Endothelial cell of umbilical vein (primary cell): ENCODE data around the gene PMVK. TPM values are rescaled to one million over a fixed set of nuclear protein-coding genes. Genes with fewer than 3 reads are reported as not detected.

Source experiments
- BruUV-seq: library from RNA; stranded (reverse); fragments of 400-500 nt; replicated peaks from 2 replicates; lab custom pipeline; 2021; lab: Mats Ljungman, UMichigan
- CTCF ChIA-PET: fragments of 300-600, 350-600 bp; sonication (Branson Sonifier 250); formaldehyde crosslinking; loops from one replicate; lab custom pipeline; 2021; ENCODE audit warnings: antibody characterized with exemption, inconsistent platforms; lab: Charles Lee
- POLR2A ChIA-PET: fragments of 300-600, 350-600 bp; sonication (Branson Sonifier 250); formaldehyde crosslinking; loops from one replicate; lab custom pipeline; 2021; ENCODE audit warnings: antibody characterized with exemption, inconsistent platforms; lab: Charles Lee
- DNase-seq: peaks from one replicate; pipeline ENCODE4 v3.0.0-alpha.2; 2011; ENCODE audit warnings: low read depth, low spot score
- FAIRE-seq: peaks from 2 replicates; lab custom pipeline; 2011; peaks lifted over from hg19 to GRCh38; lab: Jason Lieb, UNC
- H2AFZ ChIP-seq: 2 replicates; pipeline ENCODE4 v1.6.0; 2012; ENCODE audit warnings: low read depth, low read length, control low read depth, inconsistent platforms
- H3K27ac ChIP-seq: 2 replicates; pipeline ENCODE4 v1.5.1; 2011; ENCODE audit warnings: low read depth, mild to moderate bottlenecking, control low read depth, low read length, moderate library complexity; ENCODE audit not compliant: insufficient read depth
- H3K27me3 ChIP-seq, 2 experiments: 2 replicates each; pipeline versions ENCODE4 v1.6.0 to v1.6.1; 2011; ENCODE audit warnings: low read length in 2 of 2, mixed read lengths in 1 of 2; ENCODE audit not compliant: control insufficient read depth in 2 of 2, insufficient read depth in 2 of 2
- H3K36me3 ChIP-seq, 2 experiments: 2 replicates in 1 of 2; 3 replicates in 1 of 2; pipeline ENCODE4 v1.5.1; 2011; ENCODE audit warnings: low read length in 2 of 2, mild to moderate bottlenecking in 1 of 2, moderate library complexity in 1 of 2; ENCODE audit not compliant: control insufficient read depth in 2 of 2, insufficient read depth in 2 of 2; ENCODE audit errors: extremely low read depth in 1 of 2
- H3K4me1 ChIP-seq: 3 replicates; pipeline ENCODE4 v1.5.1; 2011; ENCODE audit warnings: mild to moderate bottlenecking, low read length; ENCODE audit not compliant: control insufficient read depth, insufficient read depth; ENCODE audit errors: extremely low read depth
- H3K4me2 ChIP-seq: 2 replicates; pipeline ENCODE4 v1.6.1; 2011; ENCODE audit warnings: low read length, control low read depth, mixed read lengths; ENCODE audit not compliant: insufficient read depth
- H3K4me3 ChIP-seq, 3 experiments: fragments of 200-600 bp in 1 of 3; sonication (generic), shearing (Covaris generic) in 1 of 3; replicated peaks in 1 of 3; 2 replicates each; pipeline ENCODE4 v1.5.1; 2011 to 2016; ENCODE audit warnings: control low read depth in 3 of 3, low read length in 3 of 3, mild to moderate bottlenecking in 2 of 3, inconsistent platforms in 1 of 3, low read depth in 1 of 3, moderate library complexity in 1 of 3; ENCODE audit not compliant: insufficient read depth in 1 of 3
- H3K79me2 ChIP-seq: 2 replicates; pipeline ENCODE4 v1.6.0; 2012; ENCODE audit warnings: low read length, inconsistent platforms; ENCODE audit not compliant: control insufficient read depth, insufficient read depth
- H3K9ac ChIP-seq: replicated peaks from 2 replicates; pipeline ENCODE3; 2011; ENCODE audit warnings: low read length, control low read depth; ENCODE audit not compliant: insufficient read depth; ENCODE audit errors: extremely low read depth
- H3K9me1 ChIP-seq: replicated peaks from 3 replicates; pipeline ENCODE4 v1.6.0; 2011; ENCODE audit warnings: mild to moderate bottlenecking, low read length; ENCODE audit not compliant: control insufficient read depth, insufficient read depth; ENCODE audit errors: extremely low read depth
- H3K9me3 ChIP-seq: replicated peaks from 2 replicates; pipeline ENCODE4 v1.5.1; 2012; ENCODE audit warnings: low read length, inconsistent platforms; ENCODE audit not compliant: control insufficient read depth, insufficient read depth
- H4K20me1 ChIP-seq: replicated peaks from 2 replicates; pipeline ENCODE3; 2011; ENCODE audit warnings: mild to moderate bottlenecking, low read length; ENCODE audit not compliant: control insufficient read depth, insufficient read depth; ENCODE audit errors: extremely low read depth
- CTCF ChIP-seq, 2 donors: IDR thresholded peaks; 1 replicate in 1 of 2; 2 replicates in 1 of 2; pipeline ENCODE4 v1.5.1; 2011; ENCODE audit warnings: low read length in 2 of 2, mild to moderate bottlenecking in 2 of 2, moderate library complexity in 2 of 2, control low read depth in 1 of 2, inconsistent platforms in 1 of 2, low read depth in 1 of 2; ENCODE audit not compliant: insufficient read depth in 1 of 2; ENCODE audit errors: extremely low read depth in 1 of 2
- EZH2 ChIP-seq: IDR thresholded peaks from 2 replicates; pipeline ENCODE4 v1.6.1; 2012; ENCODE audit warnings: borderline replicate concordance, low read depth, mild to moderate bottlenecking, moderate library complexity, low read length, inconsistent platforms; ENCODE audit not compliant: severe bottlenecking
- FOS ChIP-seq: IDR thresholded peaks from 2 replicates; pipeline ENCODE4 v1.6.1; 2011; ENCODE audit warnings: mild to moderate bottlenecking, low read length, moderate library complexity, borderline replicate concordance; ENCODE audit not compliant: insufficient read depth
- GATA2 ChIP-seq: IDR thresholded peaks from 2 replicates; pipeline ENCODE4 v1.7.0; 2011; ENCODE audit warnings: low read depth, mild to moderate bottlenecking, moderate library complexity, mixed read lengths, low read length; ENCODE audit not compliant: insufficient read length, insufficient read depth
- JUN ChIP-seq: IDR thresholded peaks from 2 replicates; pipeline ENCODE4 v1.6.1; 2011; ENCODE audit warnings: borderline replicate concordance, low read depth; ENCODE audit not compliant: insufficient read length, insufficient read depth
- MAX ChIP-seq: IDR thresholded peaks from 2 replicates; pipeline ENCODE4 v1.6.1; 2011; ENCODE audit not compliant: insufficient read depth, insufficient read length
- MYC ChIP-seq: IDR thresholded peaks from one replicate; pipeline ENCODE4 v1.6.1; 2011; ENCODE audit warnings: mild to moderate bottlenecking, low read depth, low read length
- POLR2A ChIP-seq: IDR thresholded peaks from 2 replicates; pipeline ENCODE4 v1.6.1; 2012; ENCODE audit warnings: low read depth, mild to moderate bottlenecking, control low read depth, low read length
- POLR2AphosphoS5 ChIP-seq: IDR thresholded peaks from 2 replicates; pipeline ENCODE4 v1.6.1; 2012; ENCODE audit warnings: low read depth, mild to moderate bottlenecking, control low read depth, low read length, moderate library complexity; ENCODE audit not compliant: insufficient read depth
- dilution Hi-C: fragments of 300-500 bp; cut with MboI; formaldehyde crosslinking; loops from one replicate; pipeline ENCODE4 v1.15.0; 2019; ENCODE audit warnings: low sequenced_read_pairs; ENCODE audit not compliant: extremely low pct_ligation_motif_present
- intact Hi-C: fragments of 100-400 bp; cut with micrococcal nuclease; formaldehyde crosslinking; loops from one replicate; pipeline ENCODE4 v1.10.0; 2022
- polyA plus RNA-seq, 4 experiments: library from polyadenylated mRNA; depleted of rRNA in 3 of 4; stranded (reverse) in 3 of 4; unstranded in 1 of 4; fragments of >200 nt; gene quantifications; 2 replicates each; pipeline versions ENCODE4 v1.2.1 to v1.2.3, GENCODE V29; 2011 to 2012; ENCODE audit warnings: missing spikeins in 1 of 4
- total RNA-seq: library from RNA; stranded (reverse); gene quantifications from 2 replicates; pipeline ENCODE4 v1.2.3, GENCODE V29; 2021

Gene PMVK
- total and polyA plus RNA-seq, 2 donors (not counting 3 experiments of a cell fraction or from before 2014, with no cell fraction given) = 22.6 to 32.7 TPM

DNA sequence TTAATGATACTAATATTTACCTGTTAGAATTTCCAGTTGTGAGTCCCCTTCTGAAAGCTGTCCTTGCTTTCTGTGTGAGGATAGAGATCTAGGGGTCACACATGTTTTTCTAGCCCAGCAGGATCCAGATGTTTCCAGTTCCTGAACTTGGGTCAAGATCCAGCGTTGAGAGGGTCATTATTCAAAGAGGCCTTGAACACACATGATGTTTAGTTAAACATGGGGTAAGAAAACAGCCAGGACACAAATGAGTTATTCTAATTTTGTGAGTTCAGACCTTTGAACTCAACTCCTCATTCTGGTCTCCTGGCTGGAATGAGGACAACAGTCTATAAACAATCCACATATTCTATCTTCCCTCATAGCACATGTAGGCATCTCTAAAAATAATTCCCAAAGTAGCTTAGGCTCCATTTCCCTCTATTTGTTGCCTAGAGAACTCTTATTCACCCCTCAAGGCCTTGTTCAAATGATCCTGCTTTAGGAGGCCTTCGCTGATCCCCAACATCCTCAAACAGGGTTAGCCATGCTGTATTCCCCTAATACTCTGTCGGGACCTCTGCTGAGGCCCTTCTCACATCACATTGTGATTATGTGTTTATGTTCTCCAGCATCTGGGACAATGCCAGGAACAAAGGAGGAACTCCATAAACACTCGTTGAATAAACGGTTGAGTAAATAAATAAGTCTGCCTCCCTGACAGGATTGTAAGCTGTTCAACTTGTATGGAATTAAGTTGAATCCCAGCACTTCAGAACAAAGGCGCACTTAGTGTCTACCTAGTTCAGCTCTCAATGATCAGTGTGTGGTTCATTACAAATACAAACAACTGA is 51.4 kb downstream of the PMVK start:
- TF ChIP-seq EZH2 (no peak), POLR2A (peak; percentile 54), POLR2AphosphoS5 (peak; percentile 42)
- peaks cover 0 to 6% of the 10 kb centered on the region in 2 experiments for H3K27me3 ChIP-seq
- H3K4me3 ChIP-seq = no peak overlapping the region
- DNase-seq = peak; percentile 92
- no peaks in the 10 kb centered on the region for H3K9me1 ChIP-seq
- intact Hi-C loops (loop anchor here (1.0 kb wide), 1 partner anchor 51 kb away; the partner anchor contains the start of gene PMVK), dilution Hi-C loops (no loop called here)
- peak overlapping the region; percentile 42 for H3K4me2 ChIP-seq
- CTCF ChIA-PET = interaction anchor here (0.8 to 1.4 kb wide), 5 partner anchors 11 to 325 kb away, joined by 3 to 7 read pairs (median 3); partner anchors contain the start of gene PMVK
- POLR2A ChIA-PET = interaction anchor here (0.7 kb wide), 1 partner anchor 52 kb away, joined by 6 read pairs; the partner anchor contains the start of gene PMVK
- H4K20me1 ChIP-seq = no peaks in the 10 kb centered on the region
- FAIRE-seq = peak; percentile 87
- H3K9me3 ChIP-seq = no peaks in the 10 kb centered on the region
- no peaks in the 10 kb centered on the region for H3K79me2 ChIP-seq
- BruUV-seq = no TSS peak
- peaks cover 18% of the 10 kb centered on the region for H3K4me1 ChIP-seq
- H2AFZ ChIP-seq = no peak overlapping the region
- no peak overlapping the region for H3K9ac ChIP-seq
- H3K27ac ChIP-seq = peak overlapping the region; percentile 32
- no peaks in the 10 kb centered on the region for H3K36me3 ChIP-seq

- ChIA-PET POLR2A (interaction anchor here (0.6 kb wide), 1 partner anchor 160 kb away, joined by 8 read pairs; no protein-coding TSS in a partner anchor), CTCF (interaction anchor here (0.8 to 1.4 kb wide), 4 partner anchors 9 to 52 kb away, joined by 3 to 7 read pairs (median 4); partner anchors contain the start of gene PMVK)
- dilution Hi-C loops (no loop called here), intact Hi-C loops (no loop called here)
- FAIRE-seq (peak; percentile 77), DNase-seq (peak; percentile 68)
- H3K79me2 ChIP-seq = no peaks in the 10 kb centered on the region
- H3K9ac ChIP-seq = peak overlapping the region; percentile 17
- no peaks in the 10 kb centered on the region for H3K36me3 ChIP-seq
- no peaks in the 10 kb centered on the region for H3K9me3 ChIP-seq
- peaks cover 18% of the 10 kb centered on the region for H3K4me1 ChIP-seq
- BruUV-seq = TSS peak; percentile 43
- peak overlapping the region; percentile 24 for H3K27ac ChIP-seq
- H4K20me1 ChIP-seq = no peaks in the 10 kb centered on the region
- no peak overlapping the region for H3K4me3 ChIP-seq
- H3K9me1 ChIP-seq = no peaks in the 10 kb centered on the region
- H3K4me2 ChIP-seq = peak overlapping the region; percentile 42
- no peak for TF ChIP-seq POLR2A
- TF ChIP-seq FOS = no peak
- no peak for TF ChIP-seq POLR2AphosphoS5
- TF ChIP-seq EZH2 = no peak
- no peak for TF ChIP-seq MYC
- TF ChIP-seq CTCF (IDR thresholded peaks at IDR 0.05; ENCODE audit: extremely low read depth in 1 of 2, insufficient read depth in 1 of 2, low read depth in 1 of 2, low read length in 2 of 2) = no peak
- TF ChIP-seq MAX = no peak
- TF ChIP-seq GATA2 = no peak
- TF ChIP-seq JUN = no peak
- H3K27me3 ChIP-seq = peaks cover 0 to 6% of the 10 kb centered on the region in 2 experiments
- H2AFZ ChIP-seq = no peak overlapping the region
These were observed 52.3 kb downstream of the PMVK start for GRCh38 chr1:154883919-154884868.
